ENCODE results near the gene HELZ.
"Not testable (repeated sequence)": the region's sequence is repeated elsewhere in the genome, so short reads cannot be mapped to it uniquely, and the experiment has no call there.

The HELZ gene

DNA sequence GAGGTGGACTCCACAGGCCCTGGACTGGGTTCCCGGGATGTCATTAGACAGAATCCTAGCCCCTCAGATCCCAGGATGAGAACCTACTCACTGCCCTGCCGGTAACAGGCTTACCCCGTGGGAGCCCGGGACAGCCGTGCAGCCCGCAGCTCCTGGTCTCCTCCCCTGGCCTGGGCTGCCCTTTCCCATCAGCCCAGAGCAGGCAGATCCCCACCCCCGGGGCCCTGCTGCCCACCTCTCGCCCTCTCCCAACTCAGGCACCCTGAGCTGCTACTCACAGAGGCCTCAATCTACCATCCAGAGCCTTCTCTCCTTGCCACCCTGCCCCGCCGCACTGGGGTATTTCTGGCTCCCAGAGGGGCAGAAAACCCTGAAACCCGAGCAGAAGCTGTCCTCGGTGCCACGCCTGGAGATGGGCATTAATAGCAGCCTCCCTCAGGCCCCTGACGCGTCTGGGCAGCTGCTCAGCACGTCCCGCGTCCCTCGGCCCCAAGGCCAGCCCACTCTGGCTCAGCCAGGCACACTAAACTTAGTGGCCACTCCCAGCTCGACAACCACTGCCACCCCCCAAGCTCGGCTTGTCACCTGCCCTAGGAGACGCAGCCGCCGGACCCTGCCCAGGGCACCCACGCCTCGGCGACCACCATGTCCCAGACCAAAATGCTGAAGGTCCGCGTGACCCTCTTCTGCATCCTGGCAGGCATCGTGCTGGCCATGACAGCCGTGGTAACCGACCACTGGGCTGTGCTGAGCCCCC, 200.8 kb downstream of the HELZ start, which contains the start of gene CACNG1:
Gene CACNG1, plus strand, starts transcription at position 539 of the 757 bp plus-strand sequence. Its CDS starts 107 bp downstream, at position 646.
- DNase-seq = no peak

DNA sequence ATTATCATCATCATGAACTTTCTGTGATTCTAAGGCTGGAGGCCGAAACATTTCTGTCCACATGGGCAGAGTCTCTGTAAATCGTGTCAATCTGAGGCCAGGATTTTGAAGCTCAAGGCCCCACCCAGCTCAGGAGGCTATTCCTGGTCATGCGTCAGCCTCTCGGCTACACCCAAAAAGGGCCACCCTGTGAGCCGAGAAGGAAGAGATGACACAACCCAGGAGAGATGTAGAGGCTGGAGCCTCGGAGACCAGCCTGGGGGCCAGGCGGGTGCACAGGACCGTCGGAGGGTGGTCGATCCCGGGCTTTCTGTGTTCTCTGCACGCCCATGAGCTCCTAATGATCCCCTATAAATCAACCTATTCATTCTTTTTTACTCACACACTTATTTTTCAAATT, 201.7 kb downstream of the HELZ start:
- no peak for DNase-seq

DNA sequence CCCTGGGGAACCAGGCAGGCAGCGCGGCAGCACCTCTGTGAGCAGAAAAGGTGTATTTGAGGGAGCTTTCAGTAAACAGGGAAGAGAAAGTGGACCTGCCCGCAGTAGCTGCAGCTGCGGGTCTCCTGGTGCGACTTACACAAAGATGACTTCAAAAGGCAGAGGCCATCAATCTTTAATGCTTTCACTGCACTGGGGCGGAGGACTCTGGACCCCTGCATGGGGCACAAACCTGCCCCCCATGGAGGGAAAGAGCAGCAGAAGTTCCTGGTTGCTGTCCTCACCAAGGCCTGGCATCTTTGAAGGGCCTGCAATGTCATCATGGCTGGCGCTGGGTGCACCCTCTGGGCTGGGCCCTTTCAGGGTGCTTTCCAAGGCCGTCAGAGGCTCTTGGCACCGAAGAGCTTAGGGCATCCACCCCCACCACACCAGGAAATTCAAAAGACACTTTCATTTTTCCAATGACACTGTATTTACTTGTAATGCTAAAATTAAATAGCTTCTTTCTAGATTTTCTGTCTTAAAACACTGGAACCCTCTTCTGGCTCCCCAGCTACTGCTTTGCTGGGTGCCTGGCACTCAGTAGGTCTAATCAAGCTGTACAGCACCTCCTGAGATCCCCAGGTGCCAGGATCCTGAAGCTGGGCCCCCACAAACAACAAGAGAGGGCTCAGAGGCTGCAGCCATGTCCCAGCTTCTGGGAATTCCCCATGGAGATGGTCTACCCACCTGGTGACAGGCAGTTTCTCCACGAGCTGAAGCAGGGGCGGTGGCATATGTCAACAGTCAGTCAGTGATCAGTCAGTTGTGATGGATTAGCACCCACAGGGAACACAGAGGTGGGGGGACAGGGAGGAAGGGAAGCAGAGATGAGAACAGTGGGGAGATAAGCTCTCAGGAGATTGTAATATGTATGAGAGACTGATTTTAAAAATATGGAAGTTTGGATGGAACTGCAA, 202.8 kb downstream of the HELZ start:
- no peak for DNase-seq

DNA sequence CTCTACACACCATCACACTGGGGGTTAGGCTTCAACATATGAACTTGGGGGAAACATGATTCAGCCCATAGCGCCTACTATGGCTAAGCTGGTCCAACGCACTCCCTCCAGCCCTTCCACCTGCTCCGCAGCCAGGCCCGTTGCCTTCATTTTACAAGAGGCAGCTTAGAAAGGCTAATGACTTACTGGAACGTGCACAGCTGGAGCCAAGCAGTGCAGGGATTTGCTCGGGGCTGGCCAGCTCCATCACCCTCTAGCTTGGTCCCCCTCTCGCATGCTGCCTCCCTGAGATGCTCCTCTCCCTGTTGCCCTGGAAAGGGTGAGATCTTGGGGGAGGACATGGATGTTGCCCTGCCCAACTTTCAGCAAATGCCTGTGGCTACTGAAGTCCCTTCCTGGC, 203.5 kb downstream of the HELZ start:
- DNase-seq = no peak

DNA sequence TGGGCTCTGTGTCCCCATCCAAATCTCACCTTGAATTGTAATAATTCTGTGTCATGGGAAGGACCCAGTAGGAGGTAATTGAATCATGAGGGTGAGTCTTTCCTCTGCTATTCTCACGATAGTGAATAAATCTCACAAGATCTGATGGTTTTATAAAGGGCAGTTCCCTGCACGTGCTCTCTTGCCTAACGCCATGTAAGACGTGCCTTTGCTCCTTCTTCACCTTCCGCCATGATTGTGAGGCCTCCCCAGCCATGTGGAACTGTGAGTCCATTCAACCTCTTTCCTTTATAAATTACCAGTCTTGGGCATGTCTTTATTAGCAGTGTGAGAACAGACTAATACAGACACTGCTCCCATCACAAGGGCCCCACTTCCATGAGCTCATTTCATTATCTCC, 203.9 kb downstream of the HELZ start:
- not testable (repeated sequence) for DNase-seq

DNA sequence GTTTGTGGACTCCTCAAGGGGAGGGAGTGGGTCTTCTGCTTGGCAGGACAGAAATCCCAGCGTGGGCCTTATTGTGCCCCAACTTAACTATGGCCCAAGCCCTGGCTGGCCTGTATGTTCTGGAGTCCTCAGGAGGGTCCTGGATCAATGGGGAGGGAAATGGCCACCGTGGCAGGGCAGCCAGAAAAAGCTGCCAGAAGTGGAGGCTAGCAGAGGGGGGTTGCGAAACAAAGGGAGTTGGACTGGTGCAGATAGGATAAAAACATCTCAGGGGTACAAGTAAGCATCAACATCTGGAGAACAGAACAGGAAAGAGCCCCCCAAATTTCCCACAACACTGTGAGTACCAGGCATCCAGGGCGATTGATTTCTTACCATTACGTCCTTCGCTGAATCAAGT, 204.3 kb downstream of the HELZ start:
- DNase-seq = no peak

DNA sequence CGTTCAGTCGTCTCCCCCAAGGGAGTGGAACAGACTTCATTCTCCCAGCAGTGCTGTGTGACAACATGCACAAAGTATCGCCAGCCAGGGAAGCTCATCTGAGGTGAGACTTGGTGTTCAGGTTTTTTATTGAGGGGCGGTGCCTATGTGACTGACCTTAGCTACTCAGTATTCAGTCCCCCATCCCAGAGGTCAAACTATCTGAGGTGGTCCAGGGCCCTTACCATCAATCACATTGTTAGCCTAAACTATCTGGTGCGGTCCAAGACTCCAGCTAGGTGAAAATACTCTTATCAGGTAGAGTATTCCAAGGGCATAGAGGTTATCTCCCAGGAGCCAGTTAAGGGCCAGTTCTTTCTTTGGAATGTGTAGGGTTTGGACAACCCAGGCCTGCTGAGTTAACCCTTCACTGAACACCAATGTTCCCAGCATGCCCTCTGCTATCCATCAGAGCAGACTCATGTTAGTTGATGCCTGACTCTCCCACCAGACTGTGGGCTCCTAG, 206.1 kb downstream of the HELZ start:
- DNase-seq = no peak

DNA sequence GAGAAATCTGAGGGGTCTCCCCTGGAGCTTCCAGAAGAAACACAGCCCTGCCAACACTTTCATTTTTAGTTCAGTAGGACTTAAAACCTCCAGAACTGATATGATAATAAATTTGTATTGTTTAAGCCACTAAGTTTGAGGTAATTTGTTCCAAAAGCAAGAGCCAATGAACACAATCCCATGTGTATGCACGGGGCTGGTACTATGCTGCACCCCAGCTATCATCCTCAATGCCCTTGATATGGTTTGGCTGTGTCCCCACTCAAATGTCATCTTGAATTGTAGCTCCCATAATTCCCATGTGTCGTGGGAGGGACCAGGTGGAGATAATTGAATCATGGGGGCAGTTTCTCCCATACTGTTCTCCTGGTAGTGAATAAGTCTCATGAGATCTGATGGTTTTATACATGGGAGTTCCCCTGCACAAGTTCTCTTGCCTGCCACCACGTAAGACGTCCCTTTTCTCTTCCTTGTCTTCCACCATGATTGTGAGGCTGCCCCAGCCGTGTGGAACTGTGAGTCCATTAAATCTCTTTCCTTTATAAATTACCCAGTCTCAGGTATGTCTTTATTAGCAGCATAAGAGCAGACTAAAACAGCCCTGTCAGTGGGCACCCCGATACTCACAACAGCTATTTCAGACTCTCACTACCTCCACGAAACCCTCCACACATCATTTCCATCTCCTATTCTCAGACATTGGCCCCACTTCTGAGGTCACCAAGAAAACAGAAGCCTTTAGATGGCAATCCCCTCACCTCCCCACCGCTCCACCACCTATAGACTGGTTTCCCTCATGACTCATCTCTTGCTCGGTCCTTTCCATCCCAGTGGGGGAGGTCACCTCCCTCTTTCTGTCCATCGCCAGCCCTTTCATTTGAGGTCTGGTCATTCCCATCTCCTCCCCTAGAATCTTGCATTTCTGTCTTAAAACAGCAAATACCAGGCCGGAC, 209.6 kb downstream of the HELZ start:
- DNase-seq = no peak

DNA sequence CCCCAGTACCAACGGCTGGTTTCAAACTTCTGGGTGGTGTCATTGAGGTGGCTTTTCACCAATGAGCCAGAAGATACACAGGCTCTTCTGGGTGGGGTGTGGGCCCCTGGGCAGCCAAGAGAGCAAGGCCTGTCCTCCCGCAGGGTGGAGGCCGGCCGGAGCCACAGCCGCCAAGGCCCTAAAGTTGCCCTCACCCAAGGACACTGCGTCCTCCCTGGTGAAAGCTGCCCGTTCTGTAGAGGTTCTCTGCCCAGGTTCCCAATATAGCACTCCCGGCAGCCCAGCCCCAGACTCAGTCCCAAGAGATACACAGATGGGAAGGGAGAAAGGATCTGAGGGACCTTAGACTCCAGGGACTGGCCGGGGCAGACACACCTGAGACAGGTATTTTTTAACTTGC, 211.4 kb downstream of the HELZ start:
- no peak for DNase-seq

DNA sequence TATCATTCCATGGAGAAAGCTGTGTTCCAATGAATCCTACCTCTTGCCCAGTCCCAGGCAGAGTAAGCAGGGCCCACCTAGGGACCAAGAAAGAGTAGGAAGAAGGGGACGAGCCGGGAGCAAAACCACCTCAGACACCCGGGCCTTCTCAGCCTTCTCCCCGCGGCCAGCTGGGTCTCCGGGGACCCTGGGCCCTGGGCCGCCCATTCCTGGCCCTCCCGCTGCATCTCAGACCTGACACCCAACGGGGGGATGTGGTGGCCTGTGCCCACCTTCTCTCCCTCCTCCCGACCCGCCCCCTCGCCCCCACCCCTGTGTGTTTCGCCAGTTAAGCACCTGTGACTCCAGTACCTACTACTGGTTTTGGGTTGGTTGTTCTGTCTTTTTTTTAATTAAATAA, 212.0 kb downstream of the HELZ start:
- DNase-seq = no peak

DNA sequence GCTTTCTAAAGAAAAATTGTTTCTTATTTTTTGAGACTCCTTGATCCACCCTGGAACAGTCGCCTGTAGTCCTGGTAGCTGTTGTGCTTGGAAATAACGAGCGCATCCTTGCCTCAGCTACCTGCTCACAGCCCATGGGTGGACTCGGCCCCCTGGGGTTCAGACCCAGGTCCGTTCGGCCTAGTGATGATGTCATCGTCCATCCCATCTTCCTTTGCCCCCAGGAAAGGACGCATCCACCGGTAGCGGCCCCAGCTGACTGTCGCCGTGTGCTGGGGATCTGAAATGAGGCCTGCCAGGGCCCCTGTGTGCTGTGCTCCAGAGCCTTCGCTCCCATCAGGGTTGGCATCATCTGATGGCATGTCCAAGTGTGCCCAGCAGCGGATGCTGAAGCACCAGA, 212.6 kb downstream of the HELZ start:
- no peak for DNase-seq

DNA sequence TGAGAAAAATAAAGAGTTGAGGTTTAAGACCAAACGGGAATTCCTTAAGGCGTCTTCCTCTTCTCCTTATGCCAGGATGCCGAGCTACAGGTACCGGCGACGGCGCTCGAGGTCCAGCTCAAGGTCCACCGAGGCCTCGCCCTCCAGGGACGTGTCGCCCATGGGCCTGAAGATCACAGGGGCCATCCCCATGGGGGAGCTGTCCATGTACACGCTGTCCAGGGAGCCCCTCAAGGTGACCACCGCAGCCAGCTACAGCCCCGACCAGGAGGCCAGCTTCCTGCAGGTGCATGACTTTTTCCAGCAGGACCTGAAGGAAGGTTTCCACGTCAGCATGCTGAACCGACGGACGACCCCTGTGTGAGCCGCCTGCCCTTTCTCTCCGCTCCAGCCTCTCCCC, 214.4 kb downstream of the HELZ start:
- no peak for DNase-seq

DNA sequence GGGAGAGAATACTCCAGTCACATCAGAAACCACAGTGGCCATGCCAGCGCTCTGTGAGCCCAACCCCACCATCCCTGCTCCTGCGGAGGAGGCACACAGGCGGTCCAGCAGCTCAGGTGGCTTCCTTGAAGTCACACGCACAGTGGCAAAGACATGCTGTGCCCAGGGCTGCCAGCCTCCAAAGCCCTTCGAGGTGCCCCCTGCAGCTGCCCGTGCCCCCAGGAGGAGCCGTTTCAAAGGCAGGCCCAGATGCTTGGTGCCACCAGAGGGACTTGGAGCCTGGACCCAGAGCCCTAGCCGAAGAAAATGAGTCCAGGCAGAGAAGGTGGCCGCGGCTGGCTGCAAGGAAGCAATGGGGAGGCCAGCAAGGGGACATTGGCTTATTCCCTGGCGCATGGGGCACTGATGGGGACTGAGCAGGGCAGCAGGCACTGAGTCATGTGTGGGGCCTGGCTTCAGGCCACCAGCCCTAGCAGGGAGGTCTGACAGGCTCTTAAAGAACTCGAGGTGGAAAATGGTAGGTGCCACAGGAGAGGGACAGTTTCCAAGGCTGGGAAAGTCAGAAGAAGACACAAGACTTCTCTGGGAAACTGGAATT, 217.9 kb downstream of the HELZ start:
- DNase-seq = no peak

DNA sequence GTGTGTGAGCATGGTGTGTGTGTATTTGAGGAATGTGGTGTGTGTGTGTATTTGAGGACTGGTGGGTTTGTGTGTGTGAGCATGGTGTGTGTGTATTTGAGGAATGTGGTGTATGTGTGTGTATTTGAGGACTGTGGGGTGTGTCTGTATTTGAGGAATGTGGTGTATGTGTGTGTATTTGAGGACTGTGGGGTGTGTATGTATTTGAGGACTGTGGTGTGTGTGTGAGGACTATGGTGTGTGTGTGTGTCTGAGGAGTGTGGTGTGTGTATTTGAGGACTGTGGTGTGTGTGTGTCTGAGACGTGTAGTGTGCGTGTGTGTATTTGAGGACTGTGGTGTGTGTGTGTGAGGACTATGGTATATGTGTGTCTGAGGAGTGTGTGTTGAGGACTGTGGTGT, 218.7 kb downstream of the HELZ start:
- no peak for DNase-seq

DNA sequence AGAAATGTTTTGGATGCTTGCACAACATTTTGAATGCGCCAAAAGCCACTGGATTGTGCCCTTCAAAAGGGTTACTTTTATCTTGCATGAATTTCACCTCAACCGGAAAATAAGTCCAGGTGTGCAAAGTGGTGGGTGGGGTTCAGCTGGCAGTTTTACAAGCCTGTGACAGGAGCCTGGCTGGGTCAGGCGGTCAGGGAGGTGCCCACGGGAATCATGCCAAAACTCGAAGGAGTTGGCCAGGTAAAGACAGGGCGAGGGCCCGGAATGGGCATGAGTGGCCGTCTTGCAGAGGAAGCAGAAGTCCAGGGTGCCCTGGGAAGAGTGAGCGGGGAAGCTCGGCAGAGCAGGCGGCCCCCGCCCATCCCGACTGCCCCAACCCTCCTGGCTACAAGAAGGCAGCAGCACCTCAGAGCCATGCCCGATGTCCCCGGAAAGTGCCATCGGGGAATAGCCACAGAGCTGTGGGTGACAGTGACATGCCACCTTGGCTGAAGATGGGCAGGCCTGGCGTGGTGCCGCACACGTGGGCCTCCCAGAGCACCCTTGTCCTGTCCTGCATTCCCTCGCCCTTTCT, 219.7 kb downstream of the HELZ start:
- DNase-seq = no peak

DNA sequence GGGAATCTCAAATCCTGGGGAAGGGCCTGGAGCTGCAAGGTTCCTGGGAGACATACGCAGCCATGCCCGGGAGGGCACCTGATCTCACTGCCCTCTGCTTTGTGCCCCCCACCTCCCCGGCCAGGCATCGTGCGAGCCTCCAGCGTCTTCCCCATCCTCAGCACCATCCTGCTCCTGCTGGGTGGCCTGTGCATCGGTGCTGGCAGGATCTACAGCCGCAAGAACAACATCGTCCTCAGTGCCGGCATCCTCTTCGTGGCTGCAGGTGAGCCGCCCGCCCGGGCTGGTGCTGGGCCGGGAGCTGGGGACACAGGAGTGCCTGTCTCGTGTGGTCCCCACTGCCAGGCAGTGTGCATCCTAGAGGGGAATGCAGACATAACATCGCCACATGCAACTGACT, 220.3 kb downstream of the HELZ start:
- DNase-seq = no peak

DNA sequence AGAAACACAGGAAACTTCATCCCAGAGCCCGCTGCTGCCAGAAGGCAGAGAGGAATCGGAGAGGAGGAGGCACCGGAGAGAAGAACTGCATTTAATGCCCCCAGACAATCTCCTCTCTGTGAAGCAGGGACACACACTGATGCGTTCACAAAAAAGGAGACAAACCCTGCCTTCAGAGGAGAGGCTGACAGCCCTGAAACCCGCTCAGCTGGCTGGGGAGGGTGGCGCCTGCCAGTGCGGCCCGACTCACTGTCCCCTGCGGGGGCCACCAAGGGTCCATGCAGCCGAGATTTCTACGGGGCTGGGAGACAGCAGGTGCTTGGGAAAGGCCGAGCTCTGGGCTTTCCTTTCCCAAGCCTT, 222.6 kb downstream of the HELZ start:
- no peak for DNase-seq

DNA sequence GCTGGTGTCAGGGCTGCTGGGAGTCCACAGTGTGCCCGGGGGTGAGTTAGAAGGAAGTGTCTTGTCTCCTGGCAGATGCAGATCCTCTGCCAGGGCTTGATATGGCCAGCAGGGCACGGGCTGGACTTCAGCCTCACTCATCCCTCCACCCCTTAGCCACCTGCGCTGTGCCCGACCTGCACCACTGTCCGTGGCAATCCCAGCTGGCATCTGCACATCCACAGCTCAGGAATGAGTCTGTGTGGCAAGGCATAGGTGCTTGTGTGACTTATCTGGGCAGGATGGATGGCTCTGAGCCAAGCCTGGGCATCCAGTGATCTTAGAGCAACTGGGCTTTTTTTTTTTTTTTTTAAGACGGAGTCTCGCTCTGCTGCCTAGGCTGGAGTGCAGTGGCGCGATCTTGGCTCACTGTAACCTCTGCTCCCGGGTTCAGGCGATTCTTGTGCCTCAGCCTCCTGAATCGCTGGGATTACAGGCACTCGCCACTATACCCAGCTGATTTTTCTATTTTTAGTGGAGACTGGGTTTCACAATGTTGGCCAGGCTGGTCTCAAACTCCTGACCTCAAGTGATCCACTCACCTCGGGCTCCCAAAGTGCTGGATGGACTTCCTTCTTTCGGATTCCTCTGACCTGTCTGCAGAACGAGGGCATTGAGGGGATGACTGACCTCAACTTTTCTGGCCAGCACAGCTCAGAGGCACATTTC, 223.1 kb downstream of the HELZ start:
- DNase-seq = no peak

DNA sequence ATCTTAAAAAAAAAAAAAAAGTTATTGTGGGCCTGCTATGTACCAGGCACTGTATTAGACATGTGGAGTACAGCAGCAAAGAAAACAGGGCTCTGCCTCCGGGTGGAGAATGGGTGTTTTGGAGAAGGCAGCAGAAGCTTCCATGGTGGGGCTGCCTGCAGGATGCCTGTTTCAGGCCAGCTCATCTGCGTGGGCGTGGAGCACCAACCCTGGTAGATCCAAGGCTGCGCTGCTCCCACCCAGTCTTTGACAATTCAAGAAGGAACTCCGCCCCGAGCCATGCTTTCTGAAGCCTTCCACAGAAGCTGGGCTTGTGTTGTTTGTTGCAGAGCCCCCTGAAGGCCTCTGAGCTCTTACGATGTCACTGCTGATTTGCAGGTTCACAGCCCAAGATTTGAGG, 223.8 kb downstream of the HELZ start:
- no peak for DNase-seq
